Gastroesophageal sphincter (tissue), 4 donors: ENCODE results near the gene CXCR4. TPM values are rescaled to one million over a fixed set of nuclear protein-coding genes. Genes with fewer than 3 reads are reported as not detected.

ENCODE experiments used
- ATAC-seq: fragments of 150-250 bp; one replicate; pipeline ENCODE4 v1.9.1; 2016; ENCODE audit warnings: mild to moderate bottlenecking, moderate library complexity
- H3K27ac ChIP-seq, 4 donors: fragments of 200-600 bp; sonication (generic) in 3 of 4; 1 replicate in 3 of 4; 2 replicates in 1 of 4; pipeline ENCODE4 v1.5.1; 2016 to 2019
- H3K27me3 ChIP-seq: fragments of 200-600 bp; sonication (generic); one replicate; pipeline ENCODE4 v1.5.1; 2019
- H3K36me3 ChIP-seq, 2 donors: fragments of 200-600 bp; sonication (generic); one replicate each; pipeline ENCODE4 v1.5.1; 2019; ENCODE audit warnings: control low read depth in 1 of 2
- H3K4me1 ChIP-seq, 3 donors: fragments of 200-600 bp; sonication (generic); 1 replicate in 2 of 3; 2 replicates in 1 of 3; pipeline ENCODE4 v1.5.1; 2016 to 2019; ENCODE audit warnings: control low read depth in 2 of 3
- H3K4me3 ChIP-seq, 2 donors: fragments of 200-600 bp; sonication (generic); one replicate each; pipeline ENCODE4 v1.5.1; 2019; ENCODE audit warnings: mild to moderate bottlenecking in 1 of 2, moderate library complexity in 1 of 2
- H3K9me3 ChIP-seq, 3 donors: fragments of 200-600 bp; sonication (generic); one replicate each; pipeline ENCODE4 v1.5.1; 2017 to 2019; ENCODE audit warnings: control low read depth in 2 of 3
- EP300 ChIP-seq: sonication (generic); formaldehyde crosslinking; IDR thresholded peaks from one replicate; pipeline ENCODE4 v1.6.1; 2017; ENCODE audit warnings: antibody characterized with exemption, mild to moderate bottlenecking
- POLR2A ChIP-seq, 2 donors: fragments of 450-650 bp; IDR thresholded peaks; one replicate each; pipeline ENCODE4 v1.6.1; 2017; ENCODE audit warnings: antibody characterized with exemption in 2 of 2, mild to moderate bottlenecking in 2 of 2, moderate library complexity in 1 of 2
- POLR2AphosphoS5 ChIP-seq: sonication (generic); formaldehyde crosslinking; IDR thresholded peaks from one replicate; pipeline ENCODE4 v1.6.1; 2017; ENCODE audit warnings: antibody characterized with exemption
- WGBS, 2 donors: methylation state at CpG; one replicate each; pipeline ENCODE4 v1.1.5; 2018; ENCODE audit warnings: low coverage in 1 of 2; 5-methylcytosine and 5-hydroxymethylcytosine counted together
- total RNA-seq, 4 donors: library from RNA; depleted of rRNA; stranded (reverse); fragments of >200 nt; gene quantifications; one replicate each; pipeline ENCODE4 v1.1.0, GENCODE V29; 2016
- TF ChIP-seq, protein P1 (sequence below), 4 experiments: fragments of 200-600 bp in 2 of 4; fragments of 450-650 bp in 2 of 4; sonication (generic) in 1 of 4; IDR thresholded peaks; one replicate each; pipeline ENCODE4 v1.5.1; 2017 to 2019; ENCODE audit warnings: antibody characterized with exemption in 4 of 4, mild to moderate bottlenecking in 2 of 4, moderate library complexity in 2 of 4

CXCR4 gene
- total RNA-seq, 4 donors from 2014 or later = 5.1 to 8.2 (median 7.7) TPM

DNA sequence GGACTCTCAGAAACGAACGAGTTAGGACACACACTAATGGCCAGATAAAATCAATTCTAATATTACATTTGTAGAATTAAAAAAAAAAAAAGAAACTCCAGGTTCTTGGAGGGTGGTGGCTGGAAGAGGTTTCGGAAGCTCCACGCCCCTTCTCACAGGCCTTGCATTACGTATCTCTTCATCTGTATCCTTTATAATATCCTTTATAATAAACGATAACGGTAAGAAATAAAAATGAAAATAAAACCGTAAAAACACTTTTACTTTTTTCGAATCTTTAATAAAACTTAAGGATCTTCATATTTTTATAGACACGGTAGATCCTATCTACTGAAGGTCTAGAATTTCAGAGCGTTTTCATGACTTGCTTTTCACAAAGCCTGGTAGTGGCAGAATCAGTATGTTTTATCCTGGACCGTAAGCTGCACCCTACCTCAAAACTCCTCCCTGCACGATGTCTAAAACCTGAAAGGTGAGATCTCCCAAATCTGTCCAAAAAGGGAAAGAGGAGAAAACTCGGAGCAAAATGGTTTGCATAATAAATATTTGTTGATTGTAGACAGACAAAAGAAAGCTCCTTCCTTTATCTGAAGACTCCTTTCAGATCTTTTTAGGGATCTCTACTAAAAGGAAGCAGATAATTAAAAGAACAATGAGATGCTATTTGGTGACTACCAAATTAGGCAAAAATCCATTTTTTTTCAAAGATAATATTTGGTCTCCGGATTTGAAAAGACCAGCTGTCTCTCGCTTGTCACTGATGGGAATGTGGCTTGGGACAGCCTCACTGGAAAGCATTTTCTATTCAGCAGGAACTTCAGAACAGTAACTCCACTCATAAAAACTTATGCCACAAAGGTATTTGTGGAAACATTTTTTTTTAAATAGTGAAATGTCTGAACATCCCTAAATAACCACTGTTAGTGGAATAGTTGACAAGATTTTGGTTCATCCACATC is 2.0 kb upstream of the CXCR4 start:
- peaks cover 0 to 47% (median 19%) of the 10 kb centered on the region in 3 donors for H3K4me1 ChIP-seq
- TF ChIP-seq, protein P1, sequence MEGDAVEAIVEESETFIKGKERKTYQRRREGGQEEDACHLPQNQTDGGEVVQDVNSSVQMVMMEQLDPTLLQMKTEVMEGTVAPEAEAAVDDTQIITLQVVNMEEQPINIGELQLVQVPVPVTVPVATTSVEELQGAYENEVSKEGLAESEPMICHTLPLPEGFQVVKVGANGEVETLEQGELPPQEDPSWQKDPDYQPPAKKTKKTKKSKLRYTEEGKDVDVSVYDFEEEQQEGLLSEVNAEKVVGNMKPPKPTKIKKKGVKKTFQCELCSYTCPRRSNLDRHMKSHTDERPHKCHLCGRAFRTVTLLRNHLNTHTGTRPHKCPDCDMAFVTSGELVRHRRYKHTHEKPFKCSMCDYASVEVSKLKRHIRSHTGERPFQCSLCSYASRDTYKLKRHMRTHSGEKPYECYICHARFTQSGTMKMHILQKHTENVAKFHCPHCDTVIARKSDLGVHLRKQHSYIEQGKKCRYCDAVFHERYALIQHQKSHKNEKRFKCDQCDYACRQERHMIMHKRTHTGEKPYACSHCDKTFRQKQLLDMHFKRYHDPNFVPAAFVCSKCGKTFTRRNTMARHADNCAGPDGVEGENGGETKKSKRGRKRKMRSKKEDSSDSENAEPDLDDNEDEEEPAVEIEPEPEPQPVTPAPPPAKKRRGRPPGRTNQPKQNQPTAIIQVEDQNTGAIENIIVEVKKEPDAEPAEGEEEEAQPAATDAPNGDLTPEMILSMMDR (IDR thresholded peaks at IDR 0.05) = no peak
- TF ChIP-seq POLR2AphosphoS5 (no peak), EP300 (no peak), POLR2A (IDR thresholded peaks at IDR 0.05) (no peak)
- peak overlapping the region in 1 of 2 donors; percentile 60 for H3K4me3 ChIP-seq
- peaks cover 0 to 1% of the 10 kb centered on the region in 2 donors for H3K36me3 ChIP-seq
- no peaks in the 10 kb centered on the region for H3K9me3 ChIP-seq
- peaks cover 52% of the 10 kb centered on the region for H3K27me3 ChIP-seq
- no peak overlapping the region for H3K27ac ChIP-seq
- WGBS, 2 donors = 45 to 57% methylated on average over 16 of the region's 16 CpGs
- ATAC-seq = no peak

DNA sequence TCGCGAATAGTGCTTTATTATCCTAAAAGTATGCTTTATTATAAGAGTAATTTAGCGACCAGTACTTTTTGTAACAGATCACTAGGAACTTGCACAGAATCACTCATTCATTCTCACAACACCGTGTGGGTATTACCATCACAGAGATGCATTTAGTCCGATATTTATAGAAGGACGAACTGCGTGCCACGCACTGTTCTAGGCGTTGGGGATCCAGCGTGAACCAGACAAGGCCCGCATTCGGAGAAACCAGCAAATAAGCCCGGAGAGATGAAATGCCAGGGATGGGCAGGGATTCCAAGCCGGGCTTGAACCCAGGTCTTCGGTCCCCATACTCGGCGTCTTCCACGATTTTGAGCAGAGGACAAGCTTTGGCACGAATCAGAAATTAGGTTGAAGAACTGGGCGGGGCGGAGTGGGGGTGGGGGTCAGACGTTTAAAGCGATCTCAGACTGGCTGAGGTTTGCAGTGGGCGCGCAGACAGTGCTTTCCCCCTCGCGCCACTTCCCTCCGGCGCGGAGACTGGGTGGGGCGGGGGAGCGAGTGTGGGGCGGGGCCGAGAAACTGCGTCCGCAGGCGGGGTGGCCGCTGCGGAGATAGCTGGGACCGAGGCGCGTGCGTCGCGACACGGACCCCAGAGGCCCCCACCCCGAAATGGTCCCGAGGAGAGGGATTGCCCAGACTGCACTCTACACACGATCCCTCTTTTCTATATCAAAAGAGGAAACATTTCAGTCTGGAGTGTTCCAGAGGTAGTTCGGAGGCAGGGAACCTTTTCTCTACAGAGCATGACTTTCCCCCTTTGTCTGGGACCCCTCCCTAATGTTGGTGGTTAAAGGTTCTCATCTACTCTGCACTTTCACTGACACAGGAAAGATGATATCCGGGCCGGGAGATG is 1.1 kb upstream of the CXCR4 start:
- peaks cover 52% of the 10 kb centered on the region for H3K27me3 ChIP-seq
- H3K27ac ChIP-seq = peak overlapping the region in 2 of 4 donors; percentile 60 to 63
- peaks cover 0 to 47% (median 19%) of the 10 kb centered on the region in 3 donors for H3K4me1 ChIP-seq
- TF ChIP-seq, protein P1 (IDR thresholded peaks at IDR 0.05) = no peak
- TF ChIP-seq EP300 = no peak
- no peak for TF ChIP-seq POLR2AphosphoS5
- no peak for TF ChIP-seq POLR2A (IDR thresholded peaks at IDR 0.05)
- ATAC-seq = peak; percentile 27
- 0% methylated on average over 5 to 13 of the region's 52 CpGs for WGBS, 2 donors
- H3K4me3 ChIP-seq = peak overlapping the region; percentile 60 to 61
- no peaks in the 10 kb centered on the region for H3K9me3 ChIP-seq
- peaks cover 0 to 3% of the 10 kb centered on the region in 2 donors for H3K36me3 ChIP-seq

DNA sequence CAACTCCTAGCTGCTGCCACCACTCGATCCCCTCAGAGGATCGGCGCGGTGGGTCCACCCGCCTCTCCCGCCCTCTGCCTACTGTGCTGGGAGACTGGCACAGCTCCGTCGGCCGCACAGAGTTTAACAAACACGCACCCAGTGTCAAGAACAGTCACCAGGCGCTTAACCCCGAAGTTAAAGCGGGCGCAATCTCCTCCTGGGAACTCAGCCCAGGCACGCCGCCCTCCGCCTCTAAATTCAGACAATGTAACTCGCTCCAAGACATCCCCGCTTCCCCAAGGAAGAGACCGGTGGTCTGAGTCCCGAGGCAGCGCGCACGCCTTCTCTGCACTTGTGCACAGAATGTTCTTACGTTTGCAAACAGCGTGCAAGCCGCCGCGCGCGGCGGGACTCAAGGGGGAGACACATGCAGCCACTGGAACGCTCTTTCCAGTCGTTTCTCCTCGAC is 533 bp downstream of the CXCR4 start:
- TF ChIP-seq POLR2A (IDR thresholded peaks at IDR 0.05) = peak in 1 of 2 donors; percentile 5
- TF ChIP-seq, protein P1 (IDR thresholded peaks at IDR 0.05) = no peak
- no peak for TF ChIP-seq EP300
- peaks cover 0 to 3% of the 10 kb centered on the region in 2 donors for H3K36me3 ChIP-seq
- peak overlapping the region; percentile 60 to 61 for H3K4me3 ChIP-seq
- peak overlapping the region; percentile 19 to 63 (median 50) for H3K27ac ChIP-seq
- peaks cover 44% of the 10 kb centered on the region for H3K27me3 ChIP-seq
- no peaks in the 10 kb centered on the region for H3K9me3 ChIP-seq
- 0% methylated on average over 13 to 15 of the region's 35 CpGs for WGBS, 2 donors
- H3K4me1 ChIP-seq = peaks cover 0 to 63% (median 19%) of the 10 kb centered on the region in 3 donors
- ATAC-seq = peak; percentile 20

DNA sequence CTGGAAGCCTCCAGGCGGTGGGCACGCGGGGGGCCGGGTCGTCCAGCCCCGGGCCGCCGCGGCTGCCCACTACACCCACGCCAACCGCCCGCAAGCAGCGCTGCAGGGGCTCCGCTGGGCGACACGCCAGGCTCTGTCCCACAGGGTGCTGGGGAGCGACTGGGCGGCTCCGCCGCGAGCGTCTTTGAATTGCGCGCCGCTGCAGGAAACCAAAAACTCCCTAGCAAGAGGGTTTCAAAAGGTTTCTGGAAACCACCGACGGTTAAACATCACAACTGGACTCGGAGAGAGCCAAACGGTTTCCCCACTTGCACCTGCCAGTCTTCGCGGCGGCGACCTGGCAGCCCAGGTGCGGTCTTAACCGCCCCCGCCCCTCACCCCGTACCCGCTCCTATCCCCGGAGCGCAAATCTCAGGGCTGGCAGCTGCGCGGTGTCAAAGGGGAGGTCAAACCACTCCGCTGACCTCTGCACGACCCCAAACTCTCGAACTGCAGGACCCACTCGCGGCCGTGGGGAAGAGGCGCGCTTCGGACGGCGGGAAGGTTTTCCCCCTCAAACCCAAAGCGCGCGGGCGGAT is 1.0 kb downstream of the CXCR4 start:
- Histone ChIP-seq H3K4me1 (peaks cover 0 to 65% (median 19%) of the 10 kb centered on the region in 3 donors), H3K27ac (peak overlapping the region; percentile 19 to 63 (median 50))
- WGBS, 2 donors = 0% methylated on average over 10 of the region's 57 CpGs; no CpG with 5 or more reads in 1 of the 2 donors

More for the DNA sequence above, 1.0 kb downstream of the CXCR4 start:
- Histone ChIP-seq H3K36me3 (peaks cover 0 to 3% of the 10 kb centered on the region in 2 donors), H3K4me3 (peak overlapping the region; percentile 60 to 61), H3K9me3 (no peaks in the 10 kb centered on the region), H3K27me3 (peaks cover 41% of the 10 kb centered on the region)
- TF ChIP-seq, protein P1 (IDR thresholded peaks at IDR 0.05) = no peak
- TF ChIP-seq EP300 (no peak), POLR2AphosphoS5 (no peak), POLR2A (IDR thresholded peaks at IDR 0.05) (no peak)
- no peak for ATAC-seq
